HepG2 (cell line): ENCODE results near the gene DUXA. TPM values are rescaled to one million over a fixed set of nuclear protein-coding genes. Genes with fewer than 3 reads are reported as not detected.

ENCODE experiments used
- ATAC-seq: fragments of 200-7000 bp; cut with Tn5 transposase; 3 replicates; pipeline ENCODE4 v1.9.1; 2020; ENCODE audit warnings: mild to moderate bottlenecking, moderate library complexity
- Bru-seq: library from RNA; stranded (reverse); fragments of 400-500 nt; gene quantifications from one replicate; lab custom pipeline; 2021; lab: Mats Ljungman, UMichigan
- BruChase-seq, 2 experiments: library from RNA; stranded (reverse); fragments of 400-500 nt; gene quantifications; one replicate each; lab custom pipeline; 2021; lab: Mats Ljungman, UMichigan
- BruUV-seq: library from RNA; stranded (reverse); fragments of 400-500 nt; replicated peaks from 2 replicates; lab custom pipeline; 2021; lab: Mats Ljungman, UMichigan
- CTCF ChIA-PET: fragments of 300-600 bp; formaldehyde crosslinking; extraction: SDS; loops from one replicate; lab custom pipeline; 2021; ENCODE audit warnings: low total read pairs, inconsistent platforms, low intra/inter-chr PET ratio; lab: Yijun Ruan, JAX
- POLR2A ChIA-PET: fragments of 350-600 bp; sonication (Branson Sonifier 250); formaldehyde crosslinking; loops from one replicate; lab custom pipeline; 2020; ENCODE audit warnings: antibody characterized with exemption, inconsistent platforms; lab: Yijun Ruan, JAX
- DNase-seq: peaks from one replicate; pipeline ENCODE4 v3.0.0-alpha.2; 2015; ENCODE audit warnings: low spot score
- FAIRE-seq: peaks from 3 replicates; lab custom pipeline; 2011; peaks lifted over from hg19 to GRCh38; lab: Jason Lieb, UNC
- H2AFZ ChIP-seq: one replicate; pipeline ENCODE4 v1.6.1; 2011; ENCODE audit warnings: low read length, inconsistent platforms
- H3K27ac ChIP-seq: fragments of 300-600 bp; 3 replicates; pipeline ENCODE4 v1.8.0; 2011; ENCODE audit warnings: mixed run types, mild to moderate bottlenecking, mixed read lengths, low read length, inconsistent platforms; ENCODE audit not compliant: insufficient read depth; ENCODE audit errors: extremely low read length
- H3K27me3 ChIP-seq, 2 experiments: fragments of 200-600 bp in 1 of 2; 2 replicates in 1 of 2; 3 replicates in 1 of 2; pipeline versions ENCODE4 v1.6.0 to v1.8.0; 2011; ENCODE audit warnings: low read length in 2 of 2, mild to moderate bottlenecking in 2 of 2, moderate library complexity in 2 of 2, inconsistent platforms in 1 of 2; ENCODE audit not compliant: insufficient read depth in 2 of 2, control insufficient read depth in 1 of 2
- H3K36me3 ChIP-seq, 2 experiments: fragments of 200-600 bp in 1 of 2; replicated peaks in 1 of 2; 2 replicates in 1 of 2; 3 replicates in 1 of 2; pipeline versions ENCODE4 v1.5.1 to v1.8.0; 2011; ENCODE audit warnings: low read length in 2 of 2, inconsistent platforms in 1 of 2; ENCODE audit not compliant: insufficient read depth in 2 of 2, control insufficient read depth in 1 of 2
- H3K4me1 ChIP-seq: 2 replicates; pipeline ENCODE4 v1.5.1; 2012; ENCODE audit warnings: low read length, inconsistent platforms; ENCODE audit not compliant: insufficient read depth
- H3K4me2 ChIP-seq: 2 replicates; pipeline ENCODE4 v1.6.0; 2011; ENCODE audit warnings: low read depth, low read length, inconsistent platforms
- H3K4me3 ChIP-seq, 3 experiments: fragments of 200-600 bp in 1 of 3; sonication (generic), shearing (Covaris generic) in 1 of 3; replicated peaks in 1 of 3; 2 replicates each; pipeline ENCODE4 v1.5.1; 2011 to 2016; ENCODE audit warnings: low read length in 3 of 3, inconsistent platforms in 2 of 3, low read depth in 2 of 3, mild to moderate bottlenecking in 2 of 3, control low read depth in 1 of 3, mixed read lengths in 1 of 3; ENCODE audit not compliant: insufficient read depth in 1 of 3
- H3K79me2 ChIP-seq: one replicate; pipeline ENCODE4 v1.6.1; 2011; ENCODE audit warnings: low read length, inconsistent platforms; ENCODE audit not compliant: insufficient read depth
- H3K9ac ChIP-seq: 2 replicates; pipeline ENCODE4 v1.6.0; 2011; ENCODE audit warnings: mild to moderate bottlenecking, low read depth, low read length, inconsistent platforms; ENCODE audit not compliant: insufficient read depth
- H3K9me3 ChIP-seq: 2 replicates; pipeline ENCODE4 v1.5.1; 2012; ENCODE audit warnings: mild to moderate bottlenecking, low read length
- H4K20me1 ChIP-seq: 2 replicates; pipeline ENCODE4 v1.6.0; 2011; ENCODE audit warnings: inconsistent platforms, mild to moderate bottlenecking, low read length, moderate library complexity; ENCODE audit not compliant: insufficient read depth
- HIC2 ChIP-seq: sonication (generic); formaldehyde crosslinking; IDR thresholded peaks from 2 replicates; pipeline ENCODE4 v1.9.0; 2022; ENCODE audit warnings: low read depth, missing genetic modification reagents
- IKZF5 ChIP-seq: IDR thresholded peaks from 2 replicates; pipeline ENCODE4 v1.6.1; 2018; ENCODE audit warnings: missing genetic modification reagents, mild to moderate bottlenecking, missing compliant biosample characterization
- NONO ChIP-seq, 2 experiments: fragments of 450-650 bp in 1 of 2; sonication (generic) in 1 of 2; formaldehyde crosslinking in 1 of 2; IDR thresholded peaks in 1 of 2; conservative IDR thresholded peaks in 1 of 2; 2 replicates each; pipeline versions ENCODE4 v1.6.1 to v1.8.0; 2017 to 2022; ENCODE audit warnings: mild to moderate bottlenecking in 1 of 2, missing genetic modification reagents in 1 of 2, moderate library complexity in 1 of 2
- ZBTB8A ChIP-seq: sonication (generic); formaldehyde crosslinking; IDR thresholded peaks from 2 replicates; pipeline ENCODE4 v1.4.0; 2020; ENCODE audit warnings: mild to moderate bottlenecking, low read depth, missing genetic modification reagents, borderline replicate concordance
- ZZZ3 ChIP-seq: sonication (generic); formaldehyde crosslinking; IDR thresholded peaks from 2 replicates; pipeline ENCODE4 v1.4.0; 2020; ENCODE audit warnings: missing genetic modification reagents, mild to moderate bottlenecking, borderline replicate concordance
- WGBS: methylation state at CpG from one replicate; pipeline ENCODE4 v1.1.6; 2017; ENCODE audit warnings: low lambda C conversion rate; 5-methylcytosine and 5-hydroxymethylcytosine counted together
- in situ Hi-C: cut with HindIII; loops from 2 replicates; pipeline ENCODE4 v1.10.0; 2017; ENCODE audit warnings: low pct_unique_long_range_greater_than_20kb; ENCODE audit not compliant: extremely low pct_ligation_motif_present
- intact Hi-C: fragments of 100-400 bp; cut with micrococcal nuclease; formaldehyde crosslinking; loops from one replicate; pipeline ENCODE4 v1.10.0; 2022; ENCODE audit not compliant: unreplicated experiment
- long read RNA-seq, 2 experiments: library from RNA in 1 of 2; library from polyadenylated mRNA in 1 of 2; stranded (forward) in 1 of 2; unstranded in 1 of 2; transcript quantifications; one replicate each; pipeline ENCODE4 v2.0.0, GENCODE V29; 2019 to 2022
- polyA minus RNA-seq, 3 experiments: library from RNA; depleted of rRNA, polyadenylated mRNA; stranded (reverse); fragments of >200 nt; gene quantifications; 2 replicates each; pipeline ENCODE4 v1.2.3, GENCODE V29; 2011; ENCODE audit warnings: low replicate concordance in 1 of 3
- polyA plus RNA-seq, 8 experiments: library from polyadenylated mRNA; depleted of rRNA in 3 of 8; stranded (reverse) in 7 of 8; unstranded in 1 of 8; fragments of >200 nt; fragmentation: Illumina TruSeq in 4 of 8; extraction: Trizol in 4 of 8; gene quantifications; 2 replicates each; pipeline versions ENCODE4 v1.2.1 to v1.2.3, GENCODE V29; 2011 to 2016; ENCODE audit warnings: low read depth in 4 of 8, missing spikeins in 1 of 8, mixed read lengths in 1 of 8; ENCODE audit not compliant: insufficient read depth in 1 of 8
- total RNA-seq, 5 experiments: library from RNA; depleted of rRNA; stranded (reverse); fragments of >200 nt; fragmentation: Illumina TruSeq; extraction: Trizol; gene quantifications; 2 replicates each; pipeline ENCODE4 v1.2.3, GENCODE V29; 2016; ENCODE audit warnings: low read depth in 1 of 5
- TF ChIP-seq, protein P1 (sequence below): sonication (generic); formaldehyde crosslinking; IDR thresholded peaks from 2 replicates; pipeline ENCODE4 v1.4.0; 2020; ENCODE audit warnings: missing genetic modification reagents, borderline replicate concordance

The DUXA gene
- total RNA-seq (2016; rRNA removed; fragmentation: Illumina TruSeq; extraction: Trizol) (not detected in 2 replicates), polyA plus RNA-seq (2011; rRNA removed) (not detected in 2 replicates), polyA minus RNA-seq (2011; rRNA and poly(A)+ RNA removed; ENCODE audit: low replicate concordance) (not detected in 2 replicates), Bru-seq, nascent RNA (not detected), BruChase-seq, experiment 1, labeled RNA remaining after a 6-hour chase (not detected), BruChase-seq, experiment 2, labeled RNA remaining after a 2-hour chase (not detected)
- not detected in 2 replicates for total RNA-seq (2016; cell fraction: cytosol; rRNA removed; fragmentation: Illumina TruSeq; extraction: Trizol; ENCODE audit: low read depth)
- not detected in 2 replicates for total RNA-seq (2016; cell fraction: insoluble cytoplasmic fraction; rRNA removed; fragmentation: Illumina TruSeq; extraction: Trizol)
- not detected in 2 replicates for total RNA-seq (2016; cell fraction: membrane; rRNA removed; fragmentation: Illumina TruSeq; extraction: Trizol)
- total RNA-seq (2016; cell fraction: nucleus; rRNA removed; fragmentation: Illumina TruSeq; extraction: Trizol), result not detected in 2 replicates
- not detected in 2 replicates for polyA plus RNA-seq (2011; cell fraction: cytosol; rRNA removed)
- not detected in 2 replicates for polyA plus RNA-seq (2011; cell fraction: nucleus; rRNA removed)
- polyA plus RNA-seq (2012), result not detected in 2 replicates
- polyA plus RNA-seq (2016; cell fraction: cytosol; fragmentation: Illumina TruSeq; extraction: Trizol; ENCODE audit: low read depth), result not detected in 2 replicates
- not detected in 2 replicates for polyA plus RNA-seq (2016; cell fraction: insoluble cytoplasmic fraction; fragmentation: Illumina TruSeq; extraction: Trizol; ENCODE audit: low read depth)
- polyA plus RNA-seq (2016; cell fraction: membrane; fragmentation: Illumina TruSeq; extraction: Trizol; ENCODE audit: low read depth), result not detected in 2 replicates
- polyA plus RNA-seq (2016; cell fraction: nucleus; fragmentation: Illumina TruSeq; extraction: Trizol; ENCODE audit: insufficient read depth, low read depth), result not detected in 2 replicates
- polyA minus RNA-seq (2011; cell fraction: cytosol; rRNA and poly(A)+ RNA removed), result not detected in 2 replicates
- polyA minus RNA-seq (2011; cell fraction: nucleus; rRNA and poly(A)+ RNA removed), result not detected in 2 replicates
- long read RNA-seq, experiment 1, result 0 reads
- long read RNA-seq, experiment 2, result 0 reads

DNA sequence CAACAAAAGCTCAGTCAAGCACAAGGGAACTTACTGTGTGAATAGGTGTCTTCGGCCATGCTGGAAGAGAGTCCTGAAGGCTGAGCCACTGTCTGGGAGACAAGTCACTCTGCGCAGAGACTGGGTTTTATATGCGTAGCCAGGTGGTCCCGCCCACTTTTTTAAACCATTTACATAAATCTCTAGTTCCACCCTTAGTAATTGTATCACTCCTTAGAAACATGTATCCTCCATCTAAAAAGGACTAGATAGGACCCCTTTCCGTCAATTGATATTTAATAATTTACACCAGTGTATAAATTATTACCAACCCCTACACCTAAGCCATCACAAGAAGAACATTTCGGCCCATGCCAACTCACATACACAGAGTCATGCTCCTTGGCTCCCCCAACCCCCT, at the start of gene DUXA:
Gene DUXA (minus strand): TSS at position 101 of the 400 bp plus-strand sequence. CDS start 42 bp downstream, at position 59.
- CTCF ChIA-PET, result no interaction called here
- FAIRE-seq, result no peak
- in situ Hi-C loops, result no loop called here

More for the DNA sequence above, at the start of gene DUXA:
- no peak within 1 kb of the TSS for H3K9ac ChIP-seq
- no TSS peak for BruUV-seq
- H3K27ac ChIP-seq, result no peak within 1 kb of the TSS
- no peaks in the 10 kb centered on the region for H3K36me3 ChIP-seq
- WGBS, result 67% methylated on average over 6 of the region's 6 CpGs
- no peak within 1 kb of the TSS for H2AFZ ChIP-seq
- no peak for ATAC-seq
- intact Hi-C loops, result no loop called here
- POLR2A ChIA-PET, result no interaction called here
- H3K4me2 ChIP-seq, result no peak within 1 kb of the TSS
- no peaks in the 10 kb centered on the region for H4K20me1 ChIP-seq
- H3K79me2 ChIP-seq, result no peaks in the 10 kb centered on the region
- H3K27me3 ChIP-seq, result no peaks in the 10 kb centered on the region; a peak in 1 of 5 replicates
- no peak within 1 kb of the TSS for H3K4me3 ChIP-seq
- DNase-seq, result no peak
- peaks cover 16% of the 10 kb centered on the region for H3K4me1 ChIP-seq
- TF ChIP-seq ZBTB8A (CRISPR knock-in tag) (no peak), NONO (IDR thresholded peaks at IDR 0.05) (no peak), NONO (CRISPR knock-in tag; conservative IDR thresholded peaks at IDR 0.05) (no peak), IKZF5 (CRISPR knock-in tag) (no peak), HIC2 (no peak), ZZZ3 (CRISPR knock-in tag) (no peak)
- TF ChIP-seq, protein P1, sequence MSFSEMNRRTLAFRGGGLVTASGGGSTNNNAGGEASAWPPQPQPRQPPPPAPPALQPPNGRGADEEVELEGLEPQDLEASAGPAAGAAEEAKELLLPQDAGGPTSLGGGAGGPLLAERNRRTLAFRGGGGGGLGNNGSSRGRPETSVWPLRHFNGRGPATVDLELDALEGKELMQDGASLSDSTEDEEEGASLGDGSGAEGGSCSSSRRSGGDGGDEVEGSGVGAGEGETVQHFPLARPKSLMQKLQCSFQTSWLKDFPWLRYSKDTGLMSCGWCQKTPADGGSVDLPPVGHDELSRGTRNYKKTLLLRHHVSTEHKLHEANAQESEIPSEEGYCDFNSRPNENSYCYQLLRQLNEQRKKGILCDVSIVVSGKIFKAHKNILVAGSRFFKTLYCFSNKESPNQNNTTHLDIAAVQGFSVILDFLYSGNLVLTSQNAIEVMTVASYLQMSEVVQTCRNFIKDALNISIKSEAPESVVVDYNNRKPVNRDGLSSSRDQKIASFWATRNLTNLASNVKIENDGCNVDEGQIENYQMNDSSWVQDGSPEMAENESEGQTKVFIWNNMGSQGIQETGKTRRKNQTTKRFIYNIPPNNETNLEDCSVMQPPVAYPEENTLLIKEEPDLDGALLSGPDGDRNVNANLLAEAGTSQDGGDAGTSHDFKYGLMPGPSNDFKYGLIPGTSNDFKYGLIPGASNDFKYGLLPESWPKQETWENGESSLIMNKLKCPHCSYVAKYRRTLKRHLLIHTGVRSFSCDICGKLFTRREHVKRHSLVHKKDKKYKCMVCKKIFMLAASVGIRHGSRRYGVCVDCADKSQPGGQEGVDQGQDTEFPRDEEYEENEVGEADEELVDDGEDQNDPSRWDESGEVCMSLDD (CRISPR knock-in tag), result no peak
- H3K9me3 ChIP-seq, result no peaks in the 10 kb centered on the region
